NB4 (cell line): ENCODE data around the gene HHIP.

Experiments used
- DNase-seq: peaks from one replicate; pipeline ENCODE4 v3.0.0; 2010; ENCODE audit warnings: low read depth
- H3K4me3 ChIP-seq: one replicate; pipeline ENCODE4 v1.5.1; 2011; ENCODE audit warnings: mild to moderate bottlenecking, low read depth, low read length, moderate library complexity
- CTCF ChIP-seq: IDR thresholded peaks from one replicate; pipeline ENCODE4 v1.5.1; 2012; ENCODE audit warnings: low read depth, low read length
- MAX ChIP-seq: IDR thresholded peaks from 2 replicates; pipeline ENCODE4 v1.6.1; 2011; ENCODE audit warnings: low read depth, low read length
- MYC ChIP-seq: IDR thresholded peaks from 2 replicates; pipeline ENCODE4 v1.6.1; 2011; ENCODE audit warnings: low read depth, low read length
- POLR2A ChIP-seq: IDR thresholded peaks from 2 replicates; pipeline ENCODE4 v1.6.1; 2011; ENCODE audit warnings: mild to moderate bottlenecking; ENCODE audit not compliant: insufficient read length; ENCODE audit errors: extremely low read depth

The HHIP gene

GRCh38 chr4:144703494-144703893 lies 57.5 kb downstream of the HHIP start:
- no peak overlapping the region for H3K4me3 ChIP-seq
- TF ChIP-seq MYC (no peak), CTCF (no peak), MAX (no peak), POLR2A (no peak)
- no peak for DNase-seq

GRCh38 chr4:144705601-144706590 lies 59.9 kb downstream of the HHIP start:
- no peak for DNase-seq
- H3K4me3 ChIP-seq = no peak overlapping the region
- TF ChIP-seq CTCF = no peak
- no peak for TF ChIP-seq POLR2A
- TF ChIP-seq MAX = no peak
- TF ChIP-seq MYC = no peak

- no peak overlapping the region for H3K4me3 ChIP-seq
- TF ChIP-seq CTCF = no peak
- TF ChIP-seq MAX = no peak
- TF ChIP-seq MYC = no peak
- no peak for TF ChIP-seq POLR2A
- no peak for DNase-seq
Measured at GRCh38 chr4:144709159-144709558, 63.2 kb downstream of the HHIP start.

GRCh38 chr4:144709793-144710525 lies 64.0 kb downstream of the HHIP start:
- H3K4me3 ChIP-seq = no peak overlapping the region
- TF ChIP-seq CTCF = no peak
- no peak for TF ChIP-seq POLR2A
- no peak for TF ChIP-seq MYC
- TF ChIP-seq MAX = no peak
- DNase-seq = no peak

- DNase-seq = no peak
- TF ChIP-seq MAX (no peak), MYC (no peak), CTCF (no peak), POLR2A (no peak)
- no peak overlapping the region for H3K4me3 ChIP-seq
Measured at GRCh38 chr4:144710526-144710912, 64.6 kb downstream of the HHIP start.
